ENCODE measurements around the gene EEF1B2.

GRCh38 chr2:206202446-206202845 lies 42.8 kb downstream of the EEF1B2 start:
- TF ChIP-seq TAF1 (IDR thresholded peaks at IDR 0.05; ENCODE audit: borderline replicate concordance, insufficient read depth, low read length), result no peak
- TF ChIP-seq POLR2AphosphoS5 (IDR thresholded peaks at IDR 0.05; ENCODE audit: low read depth, low read length), result no peak
